RWPE2 (cell line): ENCODE data around the gene ESRP2.
A peak's percentile ranks its signal among the peaks of the same experiment; 100 is the strongest.

Experiments
- ATAC-seq: fragments of 200-7000 bp; cut with Tn5 transposase; 3 replicates; pipeline ENCODE4 v1.9.1; 2021; ENCODE audit warnings: low read depth
- DNase-seq: peaks from one replicate; pipeline ENCODE4 v3.0.0-alpha.2; 2020; ENCODE audit warnings: low spot score
- H3K27ac ChIP-seq: fragments of 450-650 bp; 2 replicates; pipeline ENCODE4 v1.5.1; 2017; ENCODE audit warnings: mild to moderate bottlenecking; ENCODE audit not compliant: poor library complexity, severe bottlenecking
- H3K27me3 ChIP-seq: fragments of 250-450 bp; sonication (Bioruptor Pico); 2 replicates; pipeline ENCODE4 v1.5.1; 2021; ENCODE audit warnings: mild to moderate bottlenecking, moderate library complexity; ENCODE audit not compliant: insufficient read depth, poor library complexity, severe bottlenecking
- H3K36me3 ChIP-seq: fragments of 250-450 bp; sonication (Bioruptor Pico); 2 replicates; pipeline ENCODE4 v1.5.1; 2020; ENCODE audit warnings: low read depth, mild to moderate bottlenecking, moderate library complexity
- H3K4me1 ChIP-seq: fragments of 250-450 bp; sonication (Bioruptor Pico); 2 replicates; pipeline ENCODE4 v1.5.1; 2021; ENCODE audit warnings: mild to moderate bottlenecking, moderate library complexity; ENCODE audit not compliant: insufficient read depth, poor library complexity, severe bottlenecking
- H3K4me3 ChIP-seq: fragments of 250-450 bp; sonication (Bioruptor Pico); 2 replicates; pipeline ENCODE4 v1.5.1; 2021; ENCODE audit warnings: mild to moderate bottlenecking, moderate library complexity; ENCODE audit not compliant: severe bottlenecking
- H3K9me3 ChIP-seq: fragments of 250-450 bp; sonication (Bioruptor Pico); 2 replicates; pipeline ENCODE4 v1.5.1; 2021; ENCODE audit warnings: mild to moderate bottlenecking, moderate library complexity; ENCODE audit not compliant: severe bottlenecking
- CTCF ChIP-seq: fragments of 450-650 bp; IDR thresholded peaks from one replicate; pipeline ENCODE4 v1.5.1; 2017; ENCODE audit warnings: mild to moderate bottlenecking, moderate library complexity; ENCODE audit not compliant: poor library complexity, severe bottlenecking

Gene ESRP2

DNA sequence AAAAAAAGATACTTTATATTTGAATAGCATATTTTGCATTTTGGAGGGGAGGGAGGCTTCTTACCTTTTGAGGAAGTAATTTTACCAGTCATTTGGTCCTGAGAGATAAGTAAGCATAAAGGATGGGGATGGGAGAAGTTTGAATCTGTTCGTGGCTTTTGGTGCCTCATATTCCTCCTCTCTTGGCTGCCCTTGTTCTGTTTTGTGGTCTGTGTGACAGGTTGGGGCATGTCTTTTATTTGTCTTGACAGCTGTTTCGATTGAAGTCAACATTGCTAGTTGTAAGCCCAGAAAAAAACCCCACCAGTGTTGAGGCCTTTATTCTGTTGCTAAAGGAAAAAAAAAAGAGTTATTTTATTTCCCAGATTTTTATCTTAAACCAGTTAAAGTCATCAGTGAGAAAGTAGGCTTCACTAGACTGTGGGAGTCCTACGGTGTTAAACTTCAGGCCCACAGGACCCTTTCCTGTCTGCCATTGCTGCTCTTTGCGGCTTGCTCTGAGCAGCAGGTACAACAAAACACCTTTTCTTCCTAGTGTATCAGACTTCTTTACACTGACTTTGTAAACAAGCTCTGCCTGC is 39.8 kb upstream of the ESRP2 start:
- H3K27me3 ChIP-seq = no peaks in the 10 kb centered on the region
- DNase-seq (no peak), ATAC-seq (peak; percentile 53; the same call in 2 of the 3 replicates)
- peaks cover 40% of the 10 kb centered on the region for H3K36me3 ChIP-seq
- H3K9me3 ChIP-seq = no peaks in the 10 kb centered on the region
- TF ChIP-seq CTCF = no peak
- H3K4me3 ChIP-seq = no peak overlapping the region
- H3K4me1 ChIP-seq = peaks cover 23% of the 10 kb centered on the region
- H3K27ac ChIP-seq = no peak overlapping the region

DNA sequence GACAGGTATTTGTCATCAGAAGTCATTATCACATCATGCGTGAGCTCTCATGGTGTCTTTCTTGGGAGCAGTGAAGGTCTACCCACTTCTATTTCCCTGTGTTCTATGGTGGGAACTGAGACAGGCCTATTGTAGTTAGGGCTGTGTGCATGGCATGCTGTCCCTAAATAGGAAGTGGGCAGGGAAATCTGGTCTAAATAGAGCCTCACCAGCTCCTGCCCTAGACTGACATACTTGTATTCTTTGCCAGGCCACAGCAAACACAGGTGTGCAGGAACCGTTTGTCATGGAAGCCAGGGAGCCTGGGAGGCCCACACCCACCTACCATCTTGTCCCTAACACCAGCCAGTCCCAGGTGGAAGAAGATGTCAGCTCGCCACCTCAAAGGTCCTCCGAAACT is 38.5 kb upstream of the ESRP2 start:
- Histone ChIP-seq H3K9me3 (no peaks in the 10 kb centered on the region), H3K4me1 (peaks cover 23% of the 10 kb centered on the region), H3K4me3 (no peak overlapping the region), H3K36me3 (peaks cover 36% of the 10 kb centered on the region), H3K27ac (no peak overlapping the region), H3K27me3 (no peaks in the 10 kb centered on the region)
- TF ChIP-seq CTCF = no peak
- DNase-seq (no peak), ATAC-seq (no peak)

- Histone ChIP-seq H3K27me3 (no peaks in the 10 kb centered on the region), H3K4me3 (no peak overlapping the region), H3K36me3 (peaks cover 30% of the 10 kb centered on the region), H3K27ac (no peak overlapping the region), H3K9me3 (no peaks in the 10 kb centered on the region), H3K4me1 (peaks cover 23% of the 10 kb centered on the region)
- no peak for TF ChIP-seq CTCF
- ATAC-seq = peak; percentile 48; the same call in 1 of the 3 replicates
- DNase-seq = no peak
Measured at GRCh38 chr16:68273896-68274295, 38.0 kb upstream of the ESRP2 start.

- DNase-seq (no peak), ATAC-seq (no peak)
- Histone ChIP-seq H3K9me3 (no peaks in the 10 kb centered on the region), H3K36me3 (peaks cover 32% of the 10 kb centered on the region), H3K27ac (no peak overlapping the region), H3K27me3 (no peaks in the 10 kb centered on the region), H3K4me1 (peaks cover 23% of the 10 kb centered on the region), H3K4me3 (no peak overlapping the region)
- no peak for TF ChIP-seq CTCF
Measured at GRCh38 chr16:68273459-68273858, 37.5 kb upstream of the ESRP2 start.

DNA sequence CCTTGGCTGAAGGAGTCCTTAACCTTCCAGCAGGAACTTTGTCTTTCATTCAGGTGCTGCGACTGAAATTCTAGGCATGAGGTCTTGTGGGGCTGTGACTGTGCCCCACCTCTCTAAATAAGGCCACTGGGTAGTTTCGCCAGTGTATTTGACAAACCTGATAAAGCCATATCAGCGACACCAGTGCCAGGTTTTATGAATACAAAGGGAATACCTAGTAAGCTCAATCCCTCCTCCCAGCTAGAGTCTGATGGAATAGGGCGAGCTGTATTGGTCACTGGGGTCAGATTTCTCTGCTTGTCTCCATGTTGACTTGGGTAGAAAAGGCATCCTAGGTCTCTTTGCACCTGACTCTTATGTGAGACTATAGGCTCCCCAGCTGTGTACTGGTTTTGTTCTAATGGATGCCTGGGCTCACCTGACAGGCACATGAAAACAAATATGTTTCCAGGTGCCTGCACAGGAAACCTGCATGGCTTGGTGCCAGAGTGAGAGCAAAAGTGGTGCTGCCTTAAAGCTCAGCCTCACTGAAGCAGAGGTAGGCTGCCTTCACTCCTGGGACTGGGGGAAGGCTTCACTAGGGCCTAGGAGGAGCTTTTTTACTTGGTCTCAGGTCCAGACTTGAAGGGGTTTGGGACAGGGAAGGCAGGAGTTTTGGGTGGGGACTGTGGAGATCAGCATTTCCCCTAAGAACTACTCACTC is 36.7 kb upstream of the ESRP2 start:
- Histone ChIP-seq H3K4me3 (no peak overlapping the region), H3K27me3 (no peaks in the 10 kb centered on the region), H3K27ac (no peak overlapping the region), H3K9me3 (no peaks in the 10 kb centered on the region), H3K4me1 (peaks cover 23% of the 10 kb centered on the region), H3K36me3 (peaks cover 34% of the 10 kb centered on the region)
- no peak for DNase-seq
- ATAC-seq = peak; percentile 25; the same call in 1 of the 3 replicates
- no peak for TF ChIP-seq CTCF
